NT2/D1 (cell line): ENCODE results near the gene GALNT16.

ENCODE experiments used
- YY1 ChIP-seq: IDR thresholded peaks from 2 replicates; pipeline ENCODE4 v1.6.1; 2011; ENCODE audit not compliant: insufficient read length, insufficient read depth
- ZNF274 ChIP-seq: IDR thresholded peaks from 2 replicates; pipeline ENCODE4 v1.6.1; 2011; ENCODE audit warnings: mild to moderate bottlenecking, low read depth, low read length

GRCh38 chr14:69325646-69326265 lies 65.8 kb downstream of the GALNT16 start:
- no peak for TF ChIP-seq ZNF274
- no peak for TF ChIP-seq YY1
